SK-N-SH (cell line): ENCODE results near the gene RBMS1. TPM values are rescaled to one million over a fixed set of nuclear protein-coding genes. Genes with fewer than 3 reads are reported as not detected.

Experiments
- CTCF ChIA-PET: fragments of 300-600, 350-600 bp; formaldehyde crosslinking; extraction: SDS; loops from one replicate; lab custom pipeline; 2021; lab: Yijun Ruan, JAX
- POLR2A ChIA-PET: fragments of 350-600 bp; sonication (Branson Sonifier 250); formaldehyde crosslinking; extraction: SDS; loops from one replicate; lab custom pipeline; 2020; ENCODE audit warnings: antibody characterized with exemption, inconsistent platforms; lab: Yijun Ruan, JAX
- DNase-seq: peaks from one replicate; pipeline ENCODE4 v3.0.0; 2012
- H2AFZ ChIP-seq: fragments of 200-600 bp; sonication (generic); 2 replicates; pipeline ENCODE4 v1.8.1; 2016; ENCODE audit warnings: antibody characterized with exemption, mild to moderate bottlenecking, low read depth
- H3F3A ChIP-seq: fragments of 200-600 bp; sonication (generic); replicated peaks from 2 replicates; pipeline ENCODE3; 2016; ENCODE audit warnings: antibody characterized with exemption, mild to moderate bottlenecking; ENCODE audit not compliant: insufficient read depth
- H3K27ac ChIP-seq, 2 experiments: fragments of 200-500 bp in 1 of 2; fragments of 200-600 bp in 1 of 2; sonication (Bioruptor generic) in 1 of 2; sonication (generic), shearing (Covaris generic) in 1 of 2; 2 replicates each; pipeline versions ENCODE4 v1.5.1 to v1.6.1; 2014 to 2016; ENCODE audit warnings: low read depth in 2 of 2, inconsistent platforms in 1 of 2, low read length in 1 of 2, mild to moderate bottlenecking in 1 of 2, mixed read lengths in 1 of 2
- H3K27me3 ChIP-seq: fragments of 200-600 bp; sonication (generic), shearing (Covaris generic); 2 replicates; pipeline ENCODE4 v1.6.1; 2016; ENCODE audit warnings: mixed run types; ENCODE audit not compliant: insufficient read depth
- H3K36me3 ChIP-seq, 2 experiments: fragments of 200-500 bp in 1 of 2; fragments of 200-600 bp in 1 of 2; sonication (Bioruptor generic) in 1 of 2; sonication (generic) in 1 of 2; replicated peaks in 1 of 2; 2 replicates each; pipeline versions ENCODE3 to v1.5.1; 2014 to 2016; ENCODE audit warnings: low read length in 1 of 2, mild to moderate bottlenecking in 1 of 2; ENCODE audit not compliant: insufficient read depth in 2 of 2, control insufficient read depth in 1 of 2
- H3K4me1 ChIP-seq, 2 experiments: fragments of 200-500 bp in 1 of 2; fragments of 200-600 bp in 1 of 2; sonication (Bioruptor generic) in 1 of 2; sonication (generic), shearing (Covaris generic) in 1 of 2; 2 replicates each; pipeline versions ENCODE4 v1.5.1 to v1.6.1; 2014 to 2016; ENCODE audit warnings: low read depth in 1 of 2, low read length in 1 of 2, mixed run types in 1 of 2; ENCODE audit not compliant: insufficient read depth in 2 of 2, control insufficient read depth in 1 of 2
- H3K4me2 ChIP-seq: fragments of 200-600 bp; sonication (generic), shearing (Covaris generic); 2 replicates; pipeline ENCODE4 v1.6.1; 2017; ENCODE audit warnings: mixed run types
- H3K4me3 ChIP-seq, 2 experiments: fragments of 200-500 bp in 1 of 2; fragments of 200-600 bp in 1 of 2; sonication (Bioruptor generic) in 1 of 2; sonication (generic), shearing (Covaris generic) in 1 of 2; 2 replicates each; pipeline versions ENCODE4 v1.5.1 to v1.8.1; 2014 to 2016; ENCODE audit warnings: low read depth in 2 of 2, inconsistent platforms in 1 of 2, low read length in 1 of 2, mild to moderate bottlenecking in 1 of 2, mixed read lengths in 1 of 2, moderate library complexity in 1 of 2
- H3K79me2 ChIP-seq: fragments of 200-600 bp; sonication (generic); 2 replicates; pipeline ENCODE4 v1.8.1; 2017; ENCODE audit warnings: mild to moderate bottlenecking; ENCODE audit not compliant: insufficient read depth
- H3K9ac ChIP-seq: fragments of 200-600 bp; sonication (generic); 2 replicates; pipeline ENCODE4 v1.6.1; 2017; ENCODE audit warnings: mixed run types
- H3K9me2 ChIP-seq: fragments of 200-600 bp; sonication (generic); 2 replicates; pipeline ENCODE4 v1.6.1; 2017; ENCODE audit warnings: mixed run types
- H3K9me3 ChIP-seq: fragments of 200-600 bp; sonication (generic); 2 replicates; pipeline ENCODE4 v1.6.1; 2017; ENCODE audit warnings: mixed run types, mild to moderate bottlenecking, moderate library complexity
- H4K20me1 ChIP-seq: fragments of 200-600 bp; sonication (generic); 2 replicates; pipeline ENCODE4 v1.6.1; 2017; ENCODE audit warnings: mild to moderate bottlenecking, mixed run types; ENCODE audit not compliant: insufficient read depth
- CHD2 ChIP-seq: fragments of 150-350 bp; IDR thresholded peaks from 2 replicates; pipeline ENCODE4 v1.6.1; 2018; ENCODE audit warnings: low read length; ENCODE audit not compliant: partially characterized antibody
- ELF1 ChIP-seq: IDR thresholded peaks from 2 replicates; pipeline ENCODE4 v1.4.0; 2012
- EP300 ChIP-seq, 2 experiments: IDR thresholded peaks; 2 replicates each; pipeline versions ENCODE4 v1.4.0 to v1.6.1; 2012; ENCODE audit warnings: borderline replicate concordance in 1 of 2, low read depth in 1 of 2, low read length in 1 of 2
- EZH2phosphoT487 ChIP-seq: fragments of 200-600 bp; sonication (generic); IDR thresholded peaks from 2 replicates; pipeline ENCODE4 v1.6.1; 2017; ENCODE audit warnings: low read depth, mixed run types, mild to moderate bottlenecking, antibody characterized with exemption, moderate library complexity, borderline replicate concordance
- FOSL2 ChIP-seq: IDR thresholded peaks from 2 replicates; pipeline ENCODE4 v1.4.0; 2012; ENCODE audit warnings: low read depth, mild to moderate bottlenecking, moderate library complexity, borderline replicate concordance
- FOXJ3 ChIP-seq: sonication (generic); formaldehyde crosslinking; IDR thresholded peaks from 2 replicates; pipeline ENCODE4 v1.5.1; 2020; ENCODE audit warnings: mild to moderate bottlenecking, missing genetic modification reagents
- FOXM1 ChIP-seq: IDR thresholded peaks from 2 replicates; pipeline ENCODE4 v1.4.0; 2012; ENCODE audit warnings: low read depth, mild to moderate bottlenecking
- GABPA ChIP-seq: IDR thresholded peaks from 2 replicates; pipeline ENCODE4 v1.4.0; 2012; ENCODE audit warnings: low read depth, mild to moderate bottlenecking
- JUND ChIP-seq: IDR thresholded peaks from 2 replicates; pipeline ENCODE4 v1.4.0; 2012
- MEF2A ChIP-seq: IDR thresholded peaks from 2 replicates; pipeline ENCODE4 v1.4.0; 2012; ENCODE audit warnings: low read depth, borderline replicate concordance
- MXI1 ChIP-seq: IDR thresholded peaks from 2 replicates; pipeline ENCODE4 v1.6.1; 2012; ENCODE audit warnings: mild to moderate bottlenecking, low read depth, low read length, improper control_type of control experiment
- NRF1 ChIP-seq: IDR thresholded peaks from 2 replicates; pipeline ENCODE4 v1.6.1; 2012; ENCODE audit warnings: low read depth, mild to moderate bottlenecking, low read length
- POLR2AphosphoS5 ChIP-seq: IDR thresholded peaks from 2 replicates; pipeline ENCODE4 v1.6.1; 2012; ENCODE audit warnings: low read depth, low read length
- RAD21 ChIP-seq: IDR thresholded peaks from 2 replicates; pipeline ENCODE4 v1.6.1; 2012; ENCODE audit warnings: mild to moderate bottlenecking, low read length
- RFX5 ChIP-seq: IDR thresholded peaks from 2 replicates; pipeline ENCODE4 v1.6.1; 2012; ENCODE audit warnings: mild to moderate bottlenecking, improper control_type of control experiment, low read length
- SIN3A ChIP-seq: IDR thresholded peaks from 2 replicates; pipeline ENCODE4 v1.6.1; 2012; ENCODE audit warnings: low read depth, mild to moderate bottlenecking, low read length, moderate library complexity, borderline replicate concordance
- SMC3 ChIP-seq: IDR thresholded peaks from 2 replicates; pipeline ENCODE4 v1.6.1; 2012; ENCODE audit warnings: low read depth, low read length, improper control_type of control experiment
- TCF12 ChIP-seq: IDR thresholded peaks from 2 replicates; pipeline ENCODE4 v1.4.0; 2012
- TEAD4 ChIP-seq: IDR thresholded peaks from 2 replicates; pipeline ENCODE4 v1.4.0; 2012; ENCODE audit warnings: mild to moderate bottlenecking, borderline replicate concordance; ENCODE audit not compliant: insufficient read depth
- YY1 ChIP-seq: IDR thresholded peaks from 2 replicates; pipeline ENCODE4 v1.4.0; 2012; ENCODE audit warnings: low read depth, mild to moderate bottlenecking
- WGBS: methylation state at CpG from one replicate; pipeline ENCODE4 v1.1.6; 2017; ENCODE audit warnings: low lambda C conversion rate; 5-methylcytosine and 5-hydroxymethylcytosine counted together
- polyA plus RNA-seq, 3 experiments: library from polyadenylated mRNA; depleted of rRNA; stranded (reverse); fragments of >200 nt; gene quantifications; 2 replicates each; pipeline ENCODE4 v1.2.3, GENCODE V29; 2012
- TF ChIP-seq, protein P1 (sequence below): IDR thresholded peaks from 2 replicates; pipeline ENCODE4; 2012
- TF ChIP-seq, protein P2 (sequence below): IDR thresholded peaks from 2 replicates; pipeline ENCODE4 v1.4.0; 2012; ENCODE audit warnings: low read depth, borderline replicate concordance
- TF ChIP-seq, protein P3 (sequence below): IDR thresholded peaks from 2 replicates; pipeline ENCODE4 v1.4.0; 2012; ENCODE audit warnings: low read depth
- TF ChIP-seq, protein P4 (sequence below): fragments of 200-600 bp; sonication (generic); IDR thresholded peaks from 2 replicates; pipeline ENCODE4 v1.6.1; 2017; ENCODE audit warnings: antibody characterized with exemption, mild to moderate bottlenecking, moderate library complexity

RBMS1 gene
- polyA plus RNA-seq, 1 of the 3 experiments (the other 2 are of a cell fraction), result 56.5 TPM

DNA sequence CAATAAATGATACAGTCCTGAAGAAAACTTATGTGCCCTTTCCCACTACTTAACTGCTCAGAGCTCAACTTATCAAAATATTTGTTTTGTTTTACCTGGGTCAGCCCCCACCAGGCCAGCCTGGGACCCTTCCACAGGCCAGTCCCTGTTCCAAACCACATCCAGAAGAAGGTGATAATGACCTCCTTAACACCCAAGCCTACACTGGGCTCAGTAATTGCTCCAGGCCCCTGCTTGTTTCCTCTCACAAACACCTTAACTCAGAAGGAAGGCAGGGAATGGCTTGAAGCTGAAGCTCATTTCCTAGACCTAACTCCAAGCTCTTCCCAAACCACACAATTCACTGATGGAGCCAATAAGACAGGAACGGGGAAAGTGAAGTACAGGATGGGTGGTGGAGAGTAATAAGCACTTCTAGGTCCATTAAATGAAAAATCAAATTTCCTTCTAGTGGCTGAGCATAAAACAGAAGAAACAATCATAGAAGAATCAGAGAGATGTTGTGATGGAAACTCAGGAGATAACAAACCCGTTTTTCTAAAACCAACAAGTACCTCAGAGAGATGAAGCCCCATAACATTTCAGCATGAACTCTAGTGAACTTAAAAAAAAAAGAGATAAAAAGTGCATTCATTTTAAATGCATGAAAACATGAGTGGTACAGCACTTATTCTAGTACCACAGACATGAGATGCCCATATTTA, 160.1 kb downstream of the RBMS1 start:
- H3F3A ChIP-seq, result peaks cover 24% of the 10 kb centered on the region
- CTCF ChIA-PET, result interaction anchor here (1.1 to 3.7 kb wide), 6 partner anchors 9 to 661 kb away, joined by 5 to 25 read pairs (median 6); no protein-coding TSS in a partner anchor
- no peak overlapping the region for H3K4me3 ChIP-seq
- H3K79me2 ChIP-seq, result peaks cover 99% of the 10 kb centered on the region
- WGBS, result 95% methylated on average over 2 of the region's 2 CpGs
- no peaks in the 10 kb centered on the region for H3K9me2 ChIP-seq
- H4K20me1 ChIP-seq, result peaks cover 94% of the 10 kb centered on the region
- H3K36me3 ChIP-seq, result peaks cover 5 to 14% of the 10 kb centered on the region in 2 experiments
- H3K9ac ChIP-seq, result no peak overlapping the region
- no peak overlapping the region for H2AFZ ChIP-seq
- POLR2A ChIA-PET, result no interaction called here
- no peaks in the 10 kb centered on the region for H3K27me3 ChIP-seq
- peak overlapping the region in 1 of 2 experiments; percentile 52; a peak in 2 of 4 replicates for H3K27ac ChIP-seq
- peaks cover 8 to 35% of the 10 kb centered on the region in 2 experiments; a peak in 3 of 4 replicates for H3K4me1 ChIP-seq
- DNase-seq, result no peak
- H3K9me3 ChIP-seq, result no peaks in the 10 kb centered on the region
- TF ChIP-seq JUND, result no peak
- no peak for TF ChIP-seq EZH2phosphoT487
- no peak for TF ChIP-seq RAD21
- TF ChIP-seq, protein P1, sequence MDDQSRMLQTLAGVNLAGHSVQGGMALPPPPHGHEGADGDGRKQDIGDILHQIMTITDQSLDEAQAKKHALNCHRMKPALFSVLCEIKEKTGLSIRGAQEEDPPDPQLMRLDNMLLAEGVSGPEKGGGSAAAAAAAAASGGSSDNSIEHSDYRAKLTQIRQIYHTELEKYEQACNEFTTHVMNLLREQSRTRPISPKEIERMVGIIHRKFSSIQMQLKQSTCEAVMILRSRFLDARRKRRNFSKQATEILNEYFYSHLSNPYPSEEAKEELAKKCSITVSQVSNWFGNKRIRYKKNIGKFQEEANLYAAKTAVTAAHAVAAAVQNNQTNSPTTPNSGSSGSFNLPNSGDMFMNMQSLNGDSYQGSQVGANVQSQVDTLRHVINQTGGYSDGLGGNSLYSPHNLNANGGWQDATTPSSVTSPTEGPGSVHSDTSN, result no peak
- TF ChIP-seq SIN3A, result no peak
- TF ChIP-seq, protein P2, sequence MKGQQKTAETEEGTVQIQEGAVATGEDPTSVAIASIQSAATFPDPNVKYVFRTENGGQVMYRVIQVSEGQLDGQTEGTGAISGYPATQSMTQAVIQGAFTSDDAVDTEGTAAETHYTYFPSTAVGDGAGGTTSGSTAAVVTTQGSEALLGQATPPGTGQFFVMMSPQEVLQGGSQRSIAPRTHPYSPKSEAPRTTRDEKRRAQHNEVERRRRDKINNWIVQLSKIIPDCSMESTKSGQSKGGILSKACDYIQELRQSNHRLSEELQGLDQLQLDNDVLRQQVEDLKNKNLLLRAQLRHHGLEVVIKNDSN, result no peak
- H3K4me2 ChIP-seq, result no peak overlapping the region

DNA sequence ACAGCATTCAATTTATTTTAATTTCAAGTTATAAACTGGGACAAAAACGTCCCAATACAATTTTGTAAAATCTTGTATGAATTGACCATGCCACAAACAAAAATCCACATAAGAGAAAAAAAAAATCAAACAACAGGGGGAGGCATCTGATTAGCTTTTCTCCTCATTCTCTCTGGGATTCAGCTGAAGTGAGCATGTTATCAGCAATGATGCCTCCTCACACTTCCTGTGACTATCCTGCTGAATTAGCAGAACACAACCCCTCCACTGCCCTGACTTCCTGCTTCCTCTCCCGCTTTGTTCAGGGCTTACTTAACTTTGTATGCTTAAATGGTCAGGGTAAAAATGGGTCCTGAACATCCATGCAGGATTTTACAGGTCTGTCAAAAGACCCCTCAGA, 161.3 kb downstream of the RBMS1 start:
- Histone ChIP-seq H3K4me3 (no peak overlapping the region), H3K4me1 (peaks cover 5 to 32% of the 10 kb centered on the region in 2 experiments; a peak in 3 of 4 replicates), H3K4me2 (no peak overlapping the region), H3K36me3 (peaks cover 10 to 14% of the 10 kb centered on the region in 2 experiments), H4K20me1 (peaks cover 94% of the 10 kb centered on the region), H3K79me2 (peaks cover 99% of the 10 kb centered on the region), H3K9me2 (no peaks in the 10 kb centered on the region), H3K27me3 (no peaks in the 10 kb centered on the region), H3F3A (peaks cover 24% of the 10 kb centered on the region), H3K9ac (no peak overlapping the region), H3K9me3 (no peaks in the 10 kb centered on the region), H3K27ac (peak overlapping the region in 1 of 2 experiments; percentile 1; a peak in 1 of 4 replicates), H2AFZ (no peak overlapping the region)
- DNase-seq, result peak; percentile 37
- WGBS, result 51% methylated on average over 2 of the region's 2 CpGs
- POLR2A ChIA-PET, result no interaction called here
- CTCF ChIA-PET, result interaction anchor here (0.6 to 3.7 kb wide), 10 partner anchors 8 to 662 kb away, joined by 3 to 25 read pairs (median 6); no protein-coding TSS in a partner anchor
- TF ChIP-seq YY1 (no peak), FOXJ3 (CRISPR knock-in tag) (no peak), TCF12 (no peak), EZH2phosphoT487 (no peak), POLR2AphosphoS5 (no peak), RAD21 (peak; percentile 68), FOXM1 (no peak), SMC3 (peak; percentile 33; the same call in 1 of the 2 replicates), RFX5 (no peak), ELF1 (0 out of 2 replicates have a peak, but pooled peaks have one; percentile 10), MXI1 (no peak), EP300 (IDR thresholded peaks at IDR 0.05; ENCODE audit: borderline replicate concordance in 1 of 2, low read depth in 1 of 2, low read length in 1 of 2) (no peak), TEAD4 (no peak), FOSL2 (no peak), CHD2 (no peak), GABPA (no peak), NRF1 (no peak), MEF2A (no peak)
- TF ChIP-seq, protein P3, sequence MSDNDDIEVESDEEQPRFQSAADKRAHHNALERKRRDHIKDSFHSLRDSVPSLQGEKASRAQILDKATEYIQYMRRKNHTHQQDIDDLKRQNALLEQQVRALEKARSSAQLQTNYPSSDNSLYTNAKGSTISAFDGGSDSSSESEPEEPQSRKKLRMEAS, result no peak
- TF ChIP-seq, protein P4, sequence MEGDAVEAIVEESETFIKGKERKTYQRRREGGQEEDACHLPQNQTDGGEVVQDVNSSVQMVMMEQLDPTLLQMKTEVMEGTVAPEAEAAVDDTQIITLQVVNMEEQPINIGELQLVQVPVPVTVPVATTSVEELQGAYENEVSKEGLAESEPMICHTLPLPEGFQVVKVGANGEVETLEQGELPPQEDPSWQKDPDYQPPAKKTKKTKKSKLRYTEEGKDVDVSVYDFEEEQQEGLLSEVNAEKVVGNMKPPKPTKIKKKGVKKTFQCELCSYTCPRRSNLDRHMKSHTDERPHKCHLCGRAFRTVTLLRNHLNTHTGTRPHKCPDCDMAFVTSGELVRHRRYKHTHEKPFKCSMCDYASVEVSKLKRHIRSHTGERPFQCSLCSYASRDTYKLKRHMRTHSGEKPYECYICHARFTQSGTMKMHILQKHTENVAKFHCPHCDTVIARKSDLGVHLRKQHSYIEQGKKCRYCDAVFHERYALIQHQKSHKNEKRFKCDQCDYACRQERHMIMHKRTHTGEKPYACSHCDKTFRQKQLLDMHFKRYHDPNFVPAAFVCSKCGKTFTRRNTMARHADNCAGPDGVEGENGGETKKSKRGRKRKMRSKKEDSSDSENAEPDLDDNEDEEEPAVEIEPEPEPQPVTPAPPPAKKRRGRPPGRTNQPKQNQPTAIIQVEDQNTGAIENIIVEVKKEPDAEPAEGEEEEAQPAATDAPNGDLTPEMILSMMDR, result peak; percentile 24
- TF ChIP-seq, protein P2, result no peak
